GM21619 (cell line): ENCODE results near the gene MAGEB1.

Source experiments
- ATAC-seq: cut with Tn5 transposase; IDR thresholded peaks from one replicate; pipeline ENCODE4 v1.9.1; 2021; ENCODE audit not compliant: unreplicated experiment

Gene MAGEB1

GRCh38 chrX:30246769-30247489 is at the start of gene MAGEB1:
TSS of gene MAGEB1 (plus strand) at chrX:30247146. CDS start at chrX:30250494, 3,348 bp downstream.
- ATAC-seq: no peak

- no peak for ATAC-seq
Observed at GRCh38 chrX:30212172-30212571, 34.8 kb upstream of the MAGEB1 start.

- ATAC-seq: no peak
Observed at GRCh38 chrX:30215357-30215843, 31.5 kb upstream of the MAGEB1 start, which contains the start of gene MAGEB2. TSS of gene MAGEB2 (plus strand) at chrX:30215563. CDS start at chrX:30218581, 3,018 bp downstream.

GRCh38 chrX:30217465-30217864 is 29.5 kb upstream of the MAGEB1 start:
- ATAC-seq: no peak

GRCh38 chrX:30219372-30219771 is 27.6 kb upstream of the MAGEB1 start:
- no peak for ATAC-seq

- ATAC-seq: no peak
Observed at GRCh38 chrX:30220661-30221060, 26.3 kb upstream of the MAGEB1 start.

GRCh38 chrX:30224536-30224935 is 22.4 kb upstream of the MAGEB1 start:
- ATAC-seq: no peak

GRCh38 chrX:30228526-30228925 is 18.4 kb upstream of the MAGEB1 start:
- ATAC-seq: no peak

GRCh38 chrX:30230395-30230794 is 16.6 kb upstream of the MAGEB1 start, which contains the start of gene MAGEB3:
TSS of gene MAGEB3 (plus strand) at chrX:30230657. CDS start at chrX:30235925, 5,268 bp downstream.
- no peak for ATAC-seq

- no peak for ATAC-seq
Observed at GRCh38 chrX:30241724-30242415, 5.1 kb upstream of the MAGEB1 start, which contains the start of gene MAGEB4. TSS of gene MAGEB4 (plus strand) at chrX:30242000. CDS start at chrX:30242136, 136 bp downstream.

- ATAC-seq: peak; percentile 68
Observed at GRCh38 chrX:30248854-30249253, 1.9 kb downstream of the MAGEB1 start.

GRCh38 chrX:30253257-30253656 is 6.3 kb downstream of the MAGEB1 start:
- peak; percentile 73 for ATAC-seq

GRCh38 chrX:30259927-30260326 is 13.0 kb downstream of the MAGEB1 start:
- no peak for ATAC-seq

- ATAC-seq: no peak
Observed at GRCh38 chrX:30261012-30261411, 14.1 kb downstream of the MAGEB1 start.

- ATAC-seq: no peak
Observed at GRCh38 chrX:30262763-30263162, 15.8 kb downstream of the MAGEB1 start.

GRCh38 chrX:30270639-30271038 is 23.7 kb downstream of the MAGEB1 start:
- ATAC-seq: no peak

- ATAC-seq: no peak
Observed at GRCh38 chrX:30275498-30275897, 28.6 kb downstream of the MAGEB1 start.

GRCh38 chrX:30278365-30278764 is 31.4 kb downstream of the MAGEB1 start:
- ATAC-seq: no peak

GRCh38 chrX:30280428-30280827 is 33.5 kb downstream of the MAGEB1 start:
- no peak for ATAC-seq

- no peak for ATAC-seq
Observed at GRCh38 chrX:30282527-30282926, 35.6 kb downstream of the MAGEB1 start.

- no peak for ATAC-seq
Observed at GRCh38 chrX:30283456-30284200, 36.7 kb downstream of the MAGEB1 start.
